ENCODE results near the gene LRRTM2. TPM values are rescaled to one million over a fixed set of nuclear protein-coding genes. Genes with fewer than 3 reads are reported as not detected.

Gene LRRTM2
- total and polyA plus RNA-seq, 2 donors (not counting 3 experiments of a cell fraction or from before 2014, with no cell fraction given) = 0.06 to 0.20 TPM

- Histone ChIP-seq H3K79me2 (ENCODE audit: control insufficient read depth, insufficient read depth, low read length) (peaks cover 70% of the 10 kb centered on the region), H3K9ac (replicated peaks; ENCODE audit: extremely low read depth, insufficient read depth, low read length) (no peak overlapping the region), H3K9me1 (replicated peaks; ENCODE audit: control insufficient read depth, extremely low read depth, insufficient read depth, low read length) (no peaks in the 10 kb centered on the region), H3K36me3 (ENCODE audit: control insufficient read depth in 2 of 2, extremely low read depth in 1 of 2, insufficient read depth in 2 of 2, low read length in 2 of 2) (peaks cover 0 to 3% of the 10 kb centered on the region in 2 experiments), H3K4me1 (ENCODE audit: control insufficient read depth, extremely low read depth, insufficient read depth, low read length) (peaks cover 9% of the 10 kb centered on the region), H3K27ac (ENCODE audit: insufficient read depth, low read depth, low read length) (no peak overlapping the region), H3K4me3 (replicated peaks in 1 of 3; ENCODE audit: insufficient read depth in 1 of 3, low read depth in 1 of 3, low read length in 3 of 3) (no peak overlapping the region), H2AFZ (ENCODE audit: low read depth, low read length) (no peak overlapping the region), H3K27me3 (ENCODE audit: control insufficient read depth in 2 of 2, insufficient read depth in 2 of 2, low read length in 2 of 2) (no peaks in the 10 kb centered on the region), H3K4me2 (ENCODE audit: insufficient read depth, low read length) (no peak overlapping the region), H4K20me1 (replicated peaks; ENCODE audit: control insufficient read depth, extremely low read depth, insufficient read depth, low read length) (peaks cover 4% of the 10 kb centered on the region), H3K9me3 (replicated peaks; ENCODE audit: control insufficient read depth, insufficient read depth, low read length) (no peaks in the 10 kb centered on the region)
- DNase-seq (ENCODE audit: low read depth, low spot score) (peak; percentile 39), FAIRE-seq (no peak)
- ChIA-PET POLR2A (interaction anchor here (1.1 kb wide), 1 partner anchor 50 kb away, joined by 3 read pairs; no protein-coding TSS in a partner anchor), CTCF (interaction anchor here (0.8 to 2.3 kb wide), 9 partner anchors 8 to 287 kb away, joined by 3 to 10 read pairs (median 4); partner anchors contain the start of gene LRRTM2)
- no TSS peak for BruUV-seq (replicated peaks)
- dilution Hi-C loops (cut with MboI; ENCODE audit: extremely low pct_ligation_motif_present, low sequenced_read_pairs) (no loop called here), intact Hi-C loops (cut with micrococcal nuclease) (loop anchor here (2.0 kb wide), 1 partner anchor 14 kb away; no protein-coding TSS in a partner anchor)
- no peak for TF ChIP-seq FOS (IDR thresholded peaks at IDR 0.05; ENCODE audit: borderline replicate concordance, insufficient read depth, low read length)
- TF ChIP-seq MYC (IDR thresholded peaks at IDR 0.05; ENCODE audit: low read depth, low read length) = no peak
- TF ChIP-seq POLR2AphosphoS5 (IDR thresholded peaks at IDR 0.05; ENCODE audit: insufficient read depth, low read depth, low read length) = no peak
- TF ChIP-seq, protein P1, sequence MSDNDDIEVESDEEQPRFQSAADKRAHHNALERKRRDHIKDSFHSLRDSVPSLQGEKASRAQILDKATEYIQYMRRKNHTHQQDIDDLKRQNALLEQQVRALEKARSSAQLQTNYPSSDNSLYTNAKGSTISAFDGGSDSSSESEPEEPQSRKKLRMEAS (IDR thresholded peaks at IDR 0.05; ENCODE audit: insufficient read depth, insufficient read length) = no peak
- no peak for TF ChIP-seq EZH2 (IDR thresholded peaks at IDR 0.05; ENCODE audit: borderline replicate concordance, low read depth, low read length, severe bottlenecking)
- TF ChIP-seq CTCF (IDR thresholded peaks at IDR 0.05; ENCODE audit: extremely low read depth in 1 of 2, insufficient read depth in 1 of 2, low read depth in 1 of 2, low read length in 2 of 2) = no peak
- no peak for TF ChIP-seq POLR2A (IDR thresholded peaks at IDR 0.05; ENCODE audit: low read depth, low read length)
- TF ChIP-seq GATA2 (IDR thresholded peaks at IDR 0.05; ENCODE audit: insufficient read depth, insufficient read length, low read depth, low read length) = no peak
- no peak for TF ChIP-seq JUN (IDR thresholded peaks at IDR 0.05; ENCODE audit: borderline replicate concordance, insufficient read depth, insufficient read length, low read depth)
These were observed 8.1 kb downstream of the LRRTM2 start for GRCh38 chr5:138867011-138867410.

All from endothelial cell of umbilical vein (primary cell).